ENCODE results near the gene GALNS.

DNA sequence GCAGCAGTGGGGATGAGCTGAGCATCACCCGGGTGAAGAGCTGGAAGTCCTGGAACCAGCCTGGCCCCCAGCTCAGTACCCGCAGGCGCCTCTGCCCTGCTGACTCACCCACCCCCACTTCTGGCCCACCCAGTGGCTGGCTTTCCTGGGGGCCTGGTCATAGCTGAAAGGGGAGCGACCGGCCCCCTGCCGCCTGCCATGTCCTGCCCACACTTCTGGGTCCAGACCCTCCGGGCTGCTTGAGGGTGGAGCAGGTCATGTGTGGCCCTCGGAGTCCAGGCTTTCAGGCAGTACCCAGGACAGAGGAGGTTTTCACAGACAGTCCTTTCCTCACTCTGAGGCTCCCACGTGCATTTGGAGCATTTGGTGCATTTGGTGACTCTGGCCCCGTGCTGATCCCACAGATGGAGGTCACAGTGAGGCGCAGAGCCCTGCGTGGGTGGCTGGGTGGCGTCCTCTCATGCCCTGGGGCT is 64.6 kb downstream of the GALNS start:
- no peak for TF ChIP-seq EZH2 (IDR thresholded peaks at IDR 0.05; ENCODE audit: low read length, missing control alignments)
- TF ChIP-seq, protein P1, sequence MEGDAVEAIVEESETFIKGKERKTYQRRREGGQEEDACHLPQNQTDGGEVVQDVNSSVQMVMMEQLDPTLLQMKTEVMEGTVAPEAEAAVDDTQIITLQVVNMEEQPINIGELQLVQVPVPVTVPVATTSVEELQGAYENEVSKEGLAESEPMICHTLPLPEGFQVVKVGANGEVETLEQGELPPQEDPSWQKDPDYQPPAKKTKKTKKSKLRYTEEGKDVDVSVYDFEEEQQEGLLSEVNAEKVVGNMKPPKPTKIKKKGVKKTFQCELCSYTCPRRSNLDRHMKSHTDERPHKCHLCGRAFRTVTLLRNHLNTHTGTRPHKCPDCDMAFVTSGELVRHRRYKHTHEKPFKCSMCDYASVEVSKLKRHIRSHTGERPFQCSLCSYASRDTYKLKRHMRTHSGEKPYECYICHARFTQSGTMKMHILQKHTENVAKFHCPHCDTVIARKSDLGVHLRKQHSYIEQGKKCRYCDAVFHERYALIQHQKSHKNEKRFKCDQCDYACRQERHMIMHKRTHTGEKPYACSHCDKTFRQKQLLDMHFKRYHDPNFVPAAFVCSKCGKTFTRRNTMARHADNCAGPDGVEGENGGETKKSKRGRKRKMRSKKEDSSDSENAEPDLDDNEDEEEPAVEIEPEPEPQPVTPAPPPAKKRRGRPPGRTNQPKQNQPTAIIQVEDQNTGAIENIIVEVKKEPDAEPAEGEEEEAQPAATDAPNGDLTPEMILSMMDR (conservative IDR thresholded peaks at IDR 0.05 in 1 of 2, IDR thresholded peaks at IDR 0.05 in 1 of 2; ENCODE audit: low read depth in 1 of 2, low read length in 2 of 2): no peak
